ENCODE results near the gene GOLPH3. TPM values are rescaled to one million over a fixed set of nuclear protein-coding genes. Genes with fewer than 3 reads are reported as not detected.
A peak's percentile ranks its signal among the peaks of the same experiment; 100 is the strongest.

GOLPH3 gene
- polyA plus RNA-seq, 6 donors from 2014 or later = 61.7 to 80.4 (median 74.0) TPM

GRCh38 chr5:32143617-32144377 is 30.3 kb downstream of the GOLPH3 start:
- Mint-ChIP-seq H3K36me3 (peaks cover 0 to 9% of the 10 kb centered on the region in 2 donors), H3K27me3 (no peaks in the 10 kb centered on the region), H3K27ac (peak overlapping the region in 2 of 6 donors; percentile 9 to 60), H3K4me3 (no peak overlapping the region), H3K9me3 (no peaks in the 10 kb centered on the region), H3K4me1 (peaks cover 19 to 25% (median 22%) of the 10 kb centered on the region in 3 donors)
- ATAC-seq (ENCODE audit: low read depth in 2 of 2) = no peak
- no peak for DNase-seq

GRCh38 chr5:32138839-32139493 is 35.2 kb downstream of the GOLPH3 start:
- no peaks in the 10 kb centered on the region for H3K27me3 Mint-ChIP-seq
- DNase-seq = no peak
- no peak for ATAC-seq (ENCODE audit: low read depth in 2 of 2)
- peaks cover 3 to 8% (median 4%) of the 10 kb centered on the region in 3 donors for H3K4me1 Mint-ChIP-seq
- no peak overlapping the region for H3K27ac Mint-ChIP-seq
- no peaks in the 10 kb centered on the region for H3K9me3 Mint-ChIP-seq
- no peak overlapping the region for H3K4me3 Mint-ChIP-seq
- H3K36me3 Mint-ChIP-seq = peaks cover 7 to 9% of the 10 kb centered on the region in 2 donors

- Mint-ChIP-seq H3K27ac (no peak overlapping the region), H3K36me3 (peaks cover 7 to 14% of the 10 kb centered on the region in 2 donors), H3K9me3 (no peaks in the 10 kb centered on the region), H3K4me1 (peaks cover 3 to 8% (median 7%) of the 10 kb centered on the region in 3 donors), H3K4me3 (no peak overlapping the region), H3K27me3 (no peaks in the 10 kb centered on the region)
- ATAC-seq (ENCODE audit: low read depth in 2 of 2) (no peak), DNase-seq (no peak)
Measured at GRCh38 chr5:32136342-32136741, 37.8 kb downstream of the GOLPH3 start.

GRCh38 chr5:32135086-32135485 is 39.0 kb downstream of the GOLPH3 start:
- Mint-ChIP-seq H3K4me1 (peaks cover 6 to 8% (median 7%) of the 10 kb centered on the region in 3 donors), H3K27me3 (no peaks in the 10 kb centered on the region), H3K9me3 (no peaks in the 10 kb centered on the region), H3K4me3 (no peak overlapping the region), H3K36me3 (peaks cover 7 to 14% of the 10 kb centered on the region in 2 donors), H3K27ac (peak overlapping the region in 2 of 6 donors; percentile 75 to 80)
- ATAC-seq (ENCODE audit: low read depth in 2 of 2) (no peak), DNase-seq (no peak)

- ATAC-seq (ENCODE audit: low read depth in 2 of 2) = no peak
- no peak for DNase-seq
- Mint-ChIP-seq H3K27me3 (no peaks in the 10 kb centered on the region), H3K36me3 (peaks cover 5 to 15% of the 10 kb centered on the region in 2 donors), H3K27ac (peak overlapping the region in 2 of 6 donors; percentile 5 to 27), H3K9me3 (no peaks in the 10 kb centered on the region), H3K4me1 (peaks cover 9 to 14% (median 12%) of the 10 kb centered on the region in 3 donors), H3K4me3 (no peak overlapping the region)
Measured at GRCh38 chr5:32132757-32133156, 41.4 kb downstream of the GOLPH3 start.

- Mint-ChIP-seq H3K27me3 (no peaks in the 10 kb centered on the region), H3K36me3 (peaks cover 5 to 15% of the 10 kb centered on the region in 2 donors), H3K27ac (no peak overlapping the region), H3K9me3 (no peaks in the 10 kb centered on the region), H3K4me1 (peaks cover 9 to 14% (median 14%) of the 10 kb centered on the region in 3 donors), H3K4me3 (no peak overlapping the region)
- no peak for ATAC-seq (ENCODE audit: low read depth in 2 of 2)
- DNase-seq = no peak
Measured at GRCh38 chr5:32131604-32132003, 42.5 kb downstream of the GOLPH3 start.

- no peak overlapping the region for H3K4me3 Mint-ChIP-seq
- no peaks in the 10 kb centered on the region for H3K9me3 Mint-ChIP-seq
- DNase-seq (no peak), ATAC-seq (ENCODE audit: low read depth in 2 of 2) (no peak)
- no peaks in the 10 kb centered on the region for H3K27me3 Mint-ChIP-seq
- peaks cover 9 to 14% (median 14%) of the 10 kb centered on the region in 3 donors for H3K4me1 Mint-ChIP-seq
- H3K36me3 Mint-ChIP-seq = peaks cover 10 to 15% of the 10 kb centered on the region in 2 donors
- peak overlapping the region in 2 of 6 donors; percentile 48 to 64 for H3K27ac Mint-ChIP-seq
Measured at GRCh38 chr5:32130865-32131264, 43.3 kb downstream of the GOLPH3 start.

GRCh38 chr5:32129074-32129598 is 45.0 kb downstream of the GOLPH3 start:
- ATAC-seq (ENCODE audit: low read depth in 2 of 2) (no peak), DNase-seq (no peak)
- H3K27me3 Mint-ChIP-seq = no peaks in the 10 kb centered on the region
- no peak overlapping the region for H3K4me3 Mint-ChIP-seq
- peaks cover 9 to 12% (median 10%) of the 10 kb centered on the region in 3 donors for H3K4me1 Mint-ChIP-seq
- no peaks in the 10 kb centered on the region for H3K9me3 Mint-ChIP-seq
- peak overlapping the region in 3 of 6 donors; percentile 13 to 38 (median 36) for H3K27ac Mint-ChIP-seq
- peaks cover 8 to 13% of the 10 kb centered on the region in 2 donors for H3K36me3 Mint-ChIP-seq

- Mint-ChIP-seq H3K4me1 (peaks cover 6 to 9% (median 7%) of the 10 kb centered on the region in 3 donors), H3K4me3 (no peak overlapping the region), H3K27ac (peak overlapping the region in 1 of 6 donors; percentile 52), H3K36me3 (peaks cover 8 to 9% of the 10 kb centered on the region in 2 donors), H3K27me3 (no peaks in the 10 kb centered on the region), H3K9me3 (no peaks in the 10 kb centered on the region)
- ATAC-seq (ENCODE audit: low read depth in 2 of 2) = no peak
- DNase-seq = no peak
Measured at GRCh38 chr5:32127711-32128110, 46.4 kb downstream of the GOLPH3 start.

- Mint-ChIP-seq H3K4me3 (no peak overlapping the region), H3K27me3 (no peaks in the 10 kb centered on the region), H3K4me1 (peaks cover 6 to 9% (median 7%) of the 10 kb centered on the region in 3 donors), H3K9me3 (no peaks in the 10 kb centered on the region), H3K27ac (peak overlapping the region in 1 of 6 donors; percentile 84), H3K36me3 (peaks cover 8% of the 10 kb centered on the region in 2 donors)
- DNase-seq (no peak), ATAC-seq (ENCODE audit: low read depth in 2 of 2) (no peak)
Measured at GRCh38 chr5:32126691-32127090, 47.4 kb downstream of the GOLPH3 start.

- peaks cover 8 to 21% of the 10 kb centered on the region in 2 donors for H3K36me3 Mint-ChIP-seq
- peaks cover 4 to 6% (median 6%) of the 10 kb centered on the region in 3 donors for H3K4me1 Mint-ChIP-seq
- no peak overlapping the region for H3K4me3 Mint-ChIP-seq
- no peak overlapping the region for H3K27ac Mint-ChIP-seq
- no peak for ATAC-seq (ENCODE audit: low read depth in 2 of 2)
- H3K27me3 Mint-ChIP-seq = no peaks in the 10 kb centered on the region
- no peak for DNase-seq
- no peaks in the 10 kb centered on the region for H3K9me3 Mint-ChIP-seq
Measured at GRCh38 chr5:32123889-32124676, 50.0 kb downstream of the GOLPH3 start.

- Mint-ChIP-seq H3K27ac (peak overlapping the region in 1 of 6 donors; percentile 9), H3K4me1 (peaks cover 0 to 4% (median 3%) of the 10 kb centered on the region in 3 donors), H3K27me3 (no peaks in the 10 kb centered on the region), H3K4me3 (no peak overlapping the region), H3K36me3 (peaks cover 7 to 21% of the 10 kb centered on the region in 2 donors), H3K9me3 (no peaks in the 10 kb centered on the region)
- DNase-seq (no peak), ATAC-seq (ENCODE audit: low read depth in 2 of 2) (no peak)
Measured at GRCh38 chr5:32123058-32123805, 50.9 kb downstream of the GOLPH3 start.

Measured in naive B cell (primary cell).